ENCODE results near the gene CFAP45.

Gene CFAP45, protein sequence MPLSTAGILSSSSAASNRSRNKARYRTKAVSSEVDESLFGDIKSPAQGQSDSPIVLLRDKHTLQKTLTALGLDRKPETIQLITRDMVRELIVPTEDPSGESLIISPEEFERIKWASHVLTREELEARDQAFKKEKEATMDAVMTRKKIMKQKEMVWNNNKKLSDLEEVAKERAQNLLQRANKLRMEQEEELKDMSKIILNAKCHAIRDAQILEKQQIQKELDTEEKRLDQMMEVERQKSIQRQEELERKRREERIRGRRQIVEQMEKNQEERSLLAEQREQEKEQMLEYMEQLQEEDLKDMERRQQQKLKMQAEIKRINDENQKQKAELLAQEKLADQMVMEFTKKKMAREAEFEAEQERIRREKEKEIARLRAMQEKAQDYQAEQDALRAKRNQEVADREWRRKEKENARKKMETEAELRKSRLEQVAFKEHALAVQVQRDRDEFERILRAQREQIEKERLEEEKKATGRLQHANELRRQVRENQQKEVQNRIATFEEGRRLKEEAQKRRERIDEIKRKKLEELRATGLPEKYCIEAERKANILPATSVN
- total RNA-seq: 4.8 to 21.5 reads per million in 2 donors

DNA sequence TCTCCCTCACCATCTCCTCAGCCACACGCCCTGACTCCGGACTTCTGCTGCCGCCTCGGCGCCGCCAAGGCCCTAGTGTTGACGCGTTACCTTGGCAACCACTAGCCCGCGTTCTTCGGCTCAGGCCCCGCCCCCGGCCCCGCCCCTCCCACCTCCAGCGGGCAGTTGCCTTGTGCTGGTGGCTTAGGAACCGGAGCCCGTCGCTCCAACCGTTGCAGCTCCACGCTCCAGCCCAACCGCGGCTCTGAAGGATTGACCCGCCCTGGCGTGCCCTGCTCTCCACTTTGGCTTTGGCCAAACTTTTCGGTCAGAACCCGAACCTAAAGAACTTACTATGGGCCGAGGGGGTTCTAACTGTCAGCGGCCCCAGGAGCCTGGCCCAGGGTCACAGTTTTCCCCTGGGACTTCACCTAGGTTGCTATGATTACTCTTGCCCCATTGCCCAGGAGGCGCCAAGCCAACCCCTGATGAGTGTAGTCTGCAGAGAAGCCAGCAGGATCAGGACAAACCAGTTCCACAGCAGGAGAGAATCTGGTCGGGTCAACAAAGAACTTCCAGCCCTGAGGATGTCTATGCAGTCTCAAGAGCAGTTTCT, at the start of gene CFAP45:
Gene CFAP45 (minus strand): TSS at position 80 of the 595 bp plus-strand sequence. CDS start 67 bp downstream, at position 13.
- no peak for DNase-seq

GRCh38 chr1:159949123-159949522, 49.2 kb upstream of the CFAP45 start:
- DNase-seq: no peak

DNA sequence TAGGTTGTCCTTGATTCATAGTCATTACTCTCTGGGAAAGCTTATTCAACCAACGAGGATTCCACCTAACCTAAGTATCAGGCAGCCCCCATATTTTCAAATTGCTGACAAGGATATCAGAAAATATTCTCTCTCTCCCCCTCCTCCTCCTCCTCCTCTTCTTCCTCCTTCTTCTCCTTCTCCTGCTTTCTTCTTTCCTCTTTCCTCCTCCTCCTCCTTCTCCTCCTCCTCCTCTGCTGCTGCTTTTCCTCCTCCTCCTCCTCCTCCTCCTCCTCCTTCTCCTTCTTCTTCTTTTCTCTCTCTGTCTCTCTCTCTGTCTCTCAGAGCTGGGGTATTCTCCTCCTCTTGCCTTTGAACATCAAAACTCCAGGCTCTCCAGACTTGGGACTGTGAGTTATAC, 48.0 kb upstream of the CFAP45 start:
- DNase-seq: no peak

GRCh38 chr1:159946242-159947187, 46.5 kb upstream of the CFAP45 start:
- DNase-seq: no peak

DNA sequence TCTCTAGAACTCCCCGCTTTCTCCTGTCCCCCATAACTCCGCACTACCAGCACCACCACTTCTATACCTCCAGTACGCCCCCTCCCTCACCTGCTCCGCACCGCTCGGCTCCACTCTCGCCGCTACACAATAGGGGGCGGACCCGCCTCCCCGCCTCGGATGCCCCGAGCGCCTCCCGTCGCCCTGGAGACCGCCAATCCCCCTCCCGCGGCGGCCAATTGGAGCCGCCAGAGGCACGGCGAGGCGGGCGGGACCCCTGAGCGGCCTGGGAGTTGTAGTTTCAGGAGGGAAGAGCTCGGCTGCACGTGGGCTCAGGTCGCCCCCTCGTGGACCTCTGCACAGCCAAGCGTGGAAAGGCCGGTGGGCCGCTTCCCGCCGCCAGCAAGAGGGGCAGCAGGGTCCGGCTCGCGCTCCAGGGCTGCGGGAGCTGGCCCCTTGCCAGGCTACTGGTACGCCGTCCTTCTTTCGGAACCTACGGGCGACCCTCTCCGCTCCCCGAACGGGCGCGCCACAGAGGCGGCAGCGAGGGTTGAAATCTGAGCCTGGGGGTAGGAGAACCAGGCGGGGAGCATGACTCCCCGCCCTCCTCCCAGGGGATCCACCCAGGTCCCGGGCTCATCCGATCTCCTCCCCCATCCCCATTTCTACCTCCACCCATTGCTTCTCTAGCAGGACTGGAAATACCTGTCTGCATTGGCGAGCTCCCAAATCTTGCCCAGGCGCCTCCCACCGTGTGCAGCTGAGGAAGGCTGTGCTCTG, 45.7 kb upstream of the CFAP45 start, which contains the start of gene IGSF9:
Gene IGSF9 (minus strand): TSS at position 131 of the 759 bp plus-strand sequence. CDS start 2,159 bp downstream, outside the sequence.
- peak; percentile 35 to 72 (median 61) for DNase-seq

DNA sequence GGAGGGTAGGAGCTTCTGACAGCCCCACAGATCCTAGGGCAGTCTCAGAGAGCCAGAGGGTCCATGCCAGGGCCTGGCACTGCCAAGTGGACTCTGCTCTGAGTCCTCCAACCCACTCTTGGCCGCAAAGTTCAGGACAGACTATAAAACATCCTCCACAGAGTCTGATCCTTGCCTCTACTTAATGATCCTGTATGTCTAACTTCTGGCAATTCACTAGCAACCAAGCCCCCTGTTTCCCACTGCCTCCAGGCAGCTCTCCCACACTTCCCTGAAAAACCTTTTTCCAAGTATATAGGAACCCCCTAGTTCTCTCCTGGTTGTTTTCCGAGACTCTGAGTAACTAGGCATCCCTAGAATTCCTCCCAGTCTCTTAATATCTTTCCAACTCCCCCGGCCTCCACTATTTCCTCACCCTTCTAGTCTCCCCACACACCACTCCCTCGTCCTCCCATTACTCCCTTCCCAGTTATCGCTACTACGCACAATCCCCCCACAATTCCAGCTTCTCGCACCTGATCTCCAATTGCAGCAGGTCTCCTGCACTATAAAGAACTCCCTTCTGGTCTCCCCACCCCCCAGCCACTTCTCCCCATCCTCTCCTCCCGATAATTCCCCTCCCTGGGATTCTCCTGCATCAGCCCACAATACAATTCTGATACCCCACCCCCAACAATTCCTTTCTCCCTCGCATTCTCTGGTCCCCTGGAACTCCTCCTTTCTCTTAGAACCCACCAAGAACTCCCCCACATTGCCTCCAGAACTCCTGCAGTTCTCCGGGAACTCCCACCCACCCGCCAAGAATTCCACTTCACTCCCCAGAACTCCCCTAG, 44.9 kb upstream of the CFAP45 start:
- no peak for DNase-seq

GRCh38 chr1:159943908-159944622, 44.1 kb upstream of the CFAP45 start:
- DNase-seq: no peak

DNA sequence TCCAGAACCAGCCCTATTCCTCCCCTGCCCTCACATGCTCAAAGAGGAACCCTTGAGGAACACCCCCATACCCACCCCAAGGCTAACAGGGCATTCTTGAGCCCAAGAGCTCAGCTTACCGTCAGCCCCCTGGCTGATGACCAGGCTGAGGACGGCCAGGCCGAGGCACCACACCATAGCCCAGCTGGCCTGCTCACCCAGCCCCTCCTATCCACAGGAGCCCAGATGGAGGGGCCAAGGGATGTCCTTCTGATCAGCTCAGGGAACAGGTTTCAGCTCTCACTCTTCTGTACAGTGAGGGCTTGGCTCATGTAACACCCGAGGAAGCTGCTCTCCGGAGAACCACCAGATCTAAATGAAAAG, 43.3 kb upstream of the CFAP45 start:
- DNase-seq: no peak

- DNase-seq: no peak
Measured at GRCh38 chr1:159942632-159943277, 42.8 kb upstream of the CFAP45 start.

- no peak for DNase-seq
Measured at GRCh38 chr1:159941591-159942560, 41.9 kb upstream of the CFAP45 start.

GRCh38 chr1:159941141-159941540, 41.2 kb upstream of the CFAP45 start:
- no peak for DNase-seq

GRCh38 chr1:159940006-159940620, 40.1 kb upstream of the CFAP45 start:
- DNase-seq: no peak

- no peak for DNase-seq
Measured at GRCh38 chr1:159939678-159940002, 39.7 kb upstream of the CFAP45 start.

- no peak for DNase-seq
Measured at GRCh38 chr1:159938905-159939677, 39.1 kb upstream of the CFAP45 start.

- DNase-seq: peak in 1 of 5 experiments; percentile 77
Measured at GRCh38 chr1:159938211-159938852, 38.4 kb upstream of the CFAP45 start.

DNA sequence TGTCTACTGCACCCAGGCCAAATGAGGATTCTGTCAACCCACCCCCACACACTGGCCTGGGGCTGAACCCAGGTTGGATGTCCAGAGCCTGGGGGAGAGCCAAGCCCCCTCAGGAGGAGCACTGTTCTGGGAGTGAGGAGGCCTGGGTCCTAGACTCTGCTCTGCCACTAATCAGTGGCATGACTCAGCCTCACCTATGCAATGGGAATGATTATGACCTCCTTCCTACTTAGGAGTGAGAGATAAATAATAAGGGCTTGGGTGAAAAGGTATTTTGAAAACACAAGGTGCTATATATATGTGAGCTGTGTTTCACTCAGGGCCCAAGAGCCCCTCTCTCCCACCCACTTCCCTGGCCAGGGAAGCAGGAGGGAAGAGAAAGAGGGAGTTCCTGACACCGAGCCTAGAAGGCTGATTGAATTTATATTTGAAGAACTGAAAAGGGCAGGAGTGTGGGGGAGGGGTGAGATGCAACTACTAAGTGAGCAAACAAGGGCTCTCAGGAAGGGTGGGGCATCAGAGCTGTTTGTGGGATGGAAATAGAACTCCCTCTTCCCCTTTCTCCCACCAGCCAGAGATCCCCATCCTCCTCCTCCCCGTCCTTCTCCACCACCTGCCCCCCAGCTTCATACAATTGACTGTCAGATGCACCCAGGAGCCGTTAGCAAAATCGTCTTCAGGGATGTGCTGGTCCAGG, 37.2 kb upstream of the CFAP45 start:
- no peak for DNase-seq

Measured in T-helper 2 cell (primary cell).